HG03066 (cell line): ENCODE data around the gene CGA.

Experiments used
- ATAC-seq: cut with Tn5 transposase; IDR thresholded peaks from one replicate; pipeline ENCODE4 v1.9.1; 2021; ENCODE audit warnings: low read depth; ENCODE audit not compliant: unreplicated experiment

Gene CGA

GRCh38 chr6:87092435-87092834, 2.5 kb downstream of the CGA start:
- ATAC-seq = no peak

- ATAC-seq = no peak
Observed at GRCh38 chr6:87089135-87089534, 5.8 kb downstream of the CGA start.

- ATAC-seq = no peak
Observed at GRCh38 chr6:87088076-87088475, 6.8 kb downstream of the CGA start.

GRCh38 chr6:87082160-87082721, 12.7 kb downstream of the CGA start:
- ATAC-seq = no peak

- ATAC-seq = no peak
Observed at GRCh38 chr6:87078983-87079616, 15.8 kb downstream of the CGA start.

GRCh38 chr6:87075168-87075567, 19.7 kb downstream of the CGA start:
- no peak for ATAC-seq

GRCh38 chr6:87074101-87074621, 20.7 kb downstream of the CGA start:
- ATAC-seq = peak; percentile 53

- ATAC-seq = no peak
Observed at GRCh38 chr6:87071683-87072082, 23.2 kb downstream of the CGA start.

GRCh38 chr6:87070741-87071140, 24.2 kb downstream of the CGA start:
- no peak for ATAC-seq

GRCh38 chr6:87068795-87069194, 26.1 kb downstream of the CGA start:
- ATAC-seq = no peak

GRCh38 chr6:87066449-87067333, 28.2 kb downstream of the CGA start:
- no peak for ATAC-seq

- ATAC-seq = no peak
Observed at GRCh38 chr6:87065117-87065516, 29.8 kb downstream of the CGA start.

GRCh38 chr6:87059943-87060342, 35.0 kb downstream of the CGA start:
- no peak for ATAC-seq

GRCh38 chr6:87054143-87054833, 40.6 kb downstream of the CGA start:
- ATAC-seq = no peak

- ATAC-seq = no peak
Observed at GRCh38 chr6:87053312-87053711, 41.6 kb downstream of the CGA start.

- peak; percentile 56 for ATAC-seq
Observed at GRCh38 chr6:87049779-87050178, 45.1 kb downstream of the CGA start.

- no peak for ATAC-seq
Observed at GRCh38 chr6:87045521-87046075, 49.3 kb downstream of the CGA start.

- no peak for ATAC-seq
Observed at GRCh38 chr6:87040729-87041128, 54.2 kb downstream of the CGA start.
